ENCODE data around the gene PPP2R3B.

DNA sequence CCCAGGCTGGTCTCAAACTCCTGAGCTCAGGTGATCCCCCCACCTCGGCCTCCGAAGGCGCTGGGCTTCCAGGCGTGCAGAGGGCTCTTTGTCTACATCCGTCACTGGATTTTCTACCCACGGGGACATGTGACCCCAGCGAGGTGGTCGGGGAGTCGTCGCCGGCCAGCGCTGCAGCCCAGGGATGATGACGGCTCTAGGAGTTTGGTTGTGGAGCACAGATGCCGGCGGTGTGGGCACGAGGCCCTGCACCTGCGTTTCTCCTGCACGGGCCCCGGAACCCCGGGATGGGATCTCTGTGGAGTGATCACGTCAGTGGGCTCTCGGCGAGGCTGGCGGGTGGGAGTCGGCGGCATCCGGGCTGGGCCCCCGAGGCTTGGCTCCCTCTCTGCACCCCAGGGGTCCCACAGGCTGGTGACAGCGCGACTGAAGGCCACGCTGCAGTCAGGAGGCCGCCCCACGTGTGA is 59.0 kb downstream of the PPP2R3B start:
- no peak for TF ChIP-seq CTCF (IDR thresholded peaks at IDR 0.05)
- no peak for TF ChIP-seq POLR2A (IDR thresholded peaks at IDR 0.05)

Data from Peyer's patch (tissue), 4 donors.